K562 (cell line): Measurements from ENCODE around the gene SNUPN. TPM values are rescaled to one million over a fixed set of nuclear protein-coding genes. Genes with fewer than 3 reads are reported as not detected.
"Not testable (repeated sequence)": the region's sequence is repeated elsewhere in the genome, so short reads cannot be mapped to it uniquely, and the experiment has no call there.

Source experiments
- ATAC-seq: fragments of 200-7000 bp; cut with Tn5 transposase; 3 replicates; pipeline ENCODE4 v1.9.1; 2020; ENCODE audit warnings: moderate library complexity
- BruUV-seq: library from RNA; stranded (reverse); fragments of 400-500 nt; replicated peaks from 2 replicates; lab custom pipeline; 2021; lab: Mats Ljungman, UMichigan
- CTCF ChIA-PET: fragments of 300-600 bp; formaldehyde crosslinking; extraction: SDS; loops from one replicate; lab custom pipeline; 2021; ENCODE audit warnings: low intra/inter-chr PET ratio; lab: Yijun Ruan, JAX
- POLR2A ChIA-PET: fragments of 300-600, 350-650 bp; sonication (Branson Sonifier 250); formaldehyde crosslinking; extraction: SDS; loops from one replicate; lab custom pipeline; 2021; ENCODE audit warnings: antibody characterized with exemption, inconsistent platforms; lab: Yijun Ruan, JAX
- DNase-seq, 4 experiments: peaks; one replicate each; pipeline versions ENCODE4 v3.0.0 to v3.0.0-alpha.2; 2011 to 2018; ENCODE audit warnings: low spot score in 3 of 4, mixed read lengths in 3 of 4; ENCODE audit errors: extremely low read depth in 1 of 4
- FAIRE-seq: peaks from 2 replicates; lab custom pipeline; 2011; peaks lifted over from hg19 to GRCh38; lab: Jason Lieb, UNC
- H2AFZ ChIP-seq: 2 replicates; pipeline ENCODE4 v1.6.0; 2011; ENCODE audit warnings: low read depth, low read length, control low read depth, inconsistent platforms
- H3K27ac ChIP-seq: fragments of 200-600 bp; 3 replicates; pipeline ENCODE4 v1.8.0; 2011; ENCODE audit warnings: low read depth, mild to moderate bottlenecking, control low read depth, inconsistent platforms, low read length, moderate library complexity, mixed read lengths; ENCODE audit errors: extremely low read depth
- H3K27me3 ChIP-seq, 2 experiments: fragments of 300-600 bp in 1 of 2; 2 replicates in 1 of 2; 3 replicates in 1 of 2; pipeline versions ENCODE4 v1.6.0 to v1.8.0; 2011; ENCODE audit warnings: inconsistent platforms in 2 of 2, low read length in 2 of 2, mild to moderate bottlenecking in 1 of 2, mixed read lengths in 1 of 2, moderate library complexity in 1 of 2; ENCODE audit not compliant: control insufficient read depth in 2 of 2, insufficient read depth in 2 of 2
- H3K36me3 ChIP-seq: fragments of 300-600 bp; 3 replicates; pipeline ENCODE4 v1.8.0; 2011; ENCODE audit warnings: mild to moderate bottlenecking, low read length, inconsistent platforms; ENCODE audit not compliant: control insufficient read depth, insufficient read depth
- H3K4me1 ChIP-seq, 2 experiments: fragments of 200-600 bp in 1 of 2; replicated peaks in 1 of 2; 2 replicates in 1 of 2; 3 replicates in 1 of 2; pipeline versions ENCODE4 v1.5.1 to v1.8.0; 2011; ENCODE audit warnings: inconsistent platforms in 2 of 2, low read length in 2 of 2, mild to moderate bottlenecking in 1 of 2, mixed read lengths in 1 of 2, moderate library complexity in 1 of 2; ENCODE audit not compliant: control insufficient read depth in 2 of 2, insufficient read depth in 2 of 2
- H3K4me2 ChIP-seq: 2 replicates; pipeline ENCODE4 v1.6.1; 2011; ENCODE audit warnings: low read length, control low read depth, inconsistent platforms, mixed read lengths; ENCODE audit not compliant: insufficient read depth
- H3K4me3 ChIP-seq: fragments of 200-600 bp; sonication (generic), shearing (Covaris generic); 2 replicates; pipeline ENCODE4 v1.5.1; 2016; ENCODE audit warnings: control low read depth, inconsistent platforms
- H3K79me2 ChIP-seq: fragments of 200-600 bp; 3 replicates; pipeline ENCODE4 v1.8.0; 2011; ENCODE audit warnings: low read length, inconsistent platforms; ENCODE audit not compliant: control insufficient read depth, insufficient read depth
- H3K9ac ChIP-seq, 2 experiments: 2 replicates each; pipeline versions ENCODE4 v1.6.0 to v1.6.1; 2011; ENCODE audit warnings: low read depth in 2 of 2, low read length in 2 of 2, control low read depth in 1 of 2, inconsistent platforms in 1 of 2, mild to moderate bottlenecking in 1 of 2, mixed read lengths in 1 of 2; ENCODE audit not compliant: insufficient read depth in 1 of 2
- H3K9me1 ChIP-seq: one replicate; pipeline ENCODE4 v1.6.0; 2011; ENCODE audit warnings: inconsistent platforms, mild to moderate bottlenecking, low read length, moderate library complexity; ENCODE audit not compliant: control insufficient read depth, insufficient read depth
- H3K9me3 ChIP-seq: replicated peaks from 2 replicates; pipeline ENCODE4 v1.5.1; 2011; ENCODE audit warnings: low read depth, low read length, inconsistent platforms; ENCODE audit not compliant: control insufficient read depth, insufficient read depth
- H4K20me1 ChIP-seq: replicated peaks from 2 replicates; pipeline ENCODE4 v1.6.1; 2011; ENCODE audit warnings: low read length, inconsistent platforms, mixed read lengths; ENCODE audit not compliant: control insufficient read depth, insufficient read depth
- HCFC1 ChIP-seq: IDR thresholded peaks from 2 replicates; pipeline ENCODE4 v1.6.1; 2012; ENCODE audit warnings: low read depth, low read length, improper control_type of control experiment
- ZNF121 ChIP-seq: sonication (generic); formaldehyde crosslinking; conservative IDR thresholded peaks from 2 replicates; pipeline ENCODE4 v1.8.0; 2022; ENCODE audit warnings: missing genetic modification reagents
- WGBS: fragments of 100-300 bp; shearing (Covaris generic); methylation state at CpG from one replicate; pipeline ENCODE4 v1.1.6; 2016; ENCODE audit warnings: low coverage, mixed read lengths; ENCODE audit not compliant: insufficient coverage; ENCODE audit errors: missing lambda C conversion rate; 5-methylcytosine and 5-hydroxymethylcytosine counted together
- in situ Hi-C: fragments of 300-500 bp; cut with MboI; formaldehyde crosslinking; loops from 4 replicates; pipeline ENCODE4 v1.15.0; 2018; ENCODE audit warnings: inconsistent platforms, mixed read lengths
- intact Hi-C: fragments of 100-400 bp; cut with micrococcal nuclease; formaldehyde crosslinking; loops from 2 replicates; pipeline ENCODE4 v1.14.2; 2022
- polyA plus RNA-seq, 8 experiments: library from polyadenylated mRNA; depleted of rRNA in 4 of 8; stranded (reverse) in 5 of 8; unstranded in 3 of 8; fragments of >200 nt; fragmentation: Nextera tagmentation in 2 of 8; fragmentation: Illumina TruSeq in 1 of 8; extraction: Ambion mirVana in 2 of 8; extraction: Trizol in 1 of 8; gene quantifications; 2 replicates each; pipeline versions ENCODE4 v1.2.1 to v1.2.3, GENCODE V29; 2011 to 2014; ENCODE audit warnings: inconsistent platforms in 1 of 8, missing spikeins in 1 of 8
- total RNA-seq, 7 experiments: library from RNA; depleted of rRNA in 6 of 7; stranded (reverse); fragments of >200 nt in 6 of 7; fragmentation: Illumina TruSeq in 2 of 7; extraction: Trizol in 2 of 7; gene quantifications; 2 replicates each; pipeline versions ENCODE4 v1.2.1 to v1.2.3, GENCODE V29; 2011 to 2021; ENCODE audit warnings: low replicate concordance in 1 of 7

The SNUPN gene
- total and polyA plus RNA-seq, 9 of the 15 experiments (the other 6 are each of a cell fraction or from before 2014, with no cell fraction given) = 32.2 to 78.3 (median 40.0) TPM

DNA sequence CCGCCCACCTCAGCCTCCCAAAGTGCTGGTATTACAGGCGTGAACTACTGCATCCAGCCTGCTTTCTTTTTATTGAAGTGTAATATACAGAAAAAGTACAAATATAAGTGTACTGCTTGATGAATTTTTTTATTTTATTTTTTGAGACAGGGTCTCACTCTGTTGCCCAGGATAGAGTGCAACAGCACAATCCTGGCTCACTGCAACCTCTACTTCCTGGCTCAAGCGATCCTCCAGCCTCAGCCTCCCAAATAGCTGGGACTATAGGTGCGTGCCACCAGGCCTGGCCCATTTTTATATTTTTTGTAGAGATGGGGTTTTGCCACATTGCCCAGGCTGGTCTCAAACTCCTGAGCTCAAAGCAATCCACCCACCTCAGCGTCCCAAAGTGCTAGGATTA is 42.6 kb downstream of the SNUPN start:
- H3K4me2 ChIP-seq, H2AFZ ChIP-seq, H3K27me3 ChIP-seq, ATAC-seq, POLR2A ChIA-PET, FAIRE-seq, H3K27ac ChIP-seq, H3K4me3 ChIP-seq, intact Hi-C loops, H3K9me1 ChIP-seq, H3K9me3 ChIP-seq, H3K9ac ChIP-seq, H3K36me3 ChIP-seq: not testable (repeated sequence)
- 72% methylated on average over 5 of the region's 5 CpGs for WGBS
- Histone ChIP-seq H3K4me1 (peaks cover 5 to 23% of the 10 kb centered on the region in 2 experiments; a peak in 4 of 5 replicates), H3K79me2 (peaks cover 11% of the 10 kb centered on the region)
- TF ChIP-seq ZNF121 (CRISPR knock-in tag) = peak; percentile 39; the same call in 1 of the 2 replicates
- TF ChIP-seq, all 486 proteins: peak for 1; not testable (repeated sequence) for 485
- in situ Hi-C loops, DNase-seq, H4K20me1 ChIP-seq, BruUV-seq, CTCF ChIA-PET: not testable (repeated sequence)

DNA sequence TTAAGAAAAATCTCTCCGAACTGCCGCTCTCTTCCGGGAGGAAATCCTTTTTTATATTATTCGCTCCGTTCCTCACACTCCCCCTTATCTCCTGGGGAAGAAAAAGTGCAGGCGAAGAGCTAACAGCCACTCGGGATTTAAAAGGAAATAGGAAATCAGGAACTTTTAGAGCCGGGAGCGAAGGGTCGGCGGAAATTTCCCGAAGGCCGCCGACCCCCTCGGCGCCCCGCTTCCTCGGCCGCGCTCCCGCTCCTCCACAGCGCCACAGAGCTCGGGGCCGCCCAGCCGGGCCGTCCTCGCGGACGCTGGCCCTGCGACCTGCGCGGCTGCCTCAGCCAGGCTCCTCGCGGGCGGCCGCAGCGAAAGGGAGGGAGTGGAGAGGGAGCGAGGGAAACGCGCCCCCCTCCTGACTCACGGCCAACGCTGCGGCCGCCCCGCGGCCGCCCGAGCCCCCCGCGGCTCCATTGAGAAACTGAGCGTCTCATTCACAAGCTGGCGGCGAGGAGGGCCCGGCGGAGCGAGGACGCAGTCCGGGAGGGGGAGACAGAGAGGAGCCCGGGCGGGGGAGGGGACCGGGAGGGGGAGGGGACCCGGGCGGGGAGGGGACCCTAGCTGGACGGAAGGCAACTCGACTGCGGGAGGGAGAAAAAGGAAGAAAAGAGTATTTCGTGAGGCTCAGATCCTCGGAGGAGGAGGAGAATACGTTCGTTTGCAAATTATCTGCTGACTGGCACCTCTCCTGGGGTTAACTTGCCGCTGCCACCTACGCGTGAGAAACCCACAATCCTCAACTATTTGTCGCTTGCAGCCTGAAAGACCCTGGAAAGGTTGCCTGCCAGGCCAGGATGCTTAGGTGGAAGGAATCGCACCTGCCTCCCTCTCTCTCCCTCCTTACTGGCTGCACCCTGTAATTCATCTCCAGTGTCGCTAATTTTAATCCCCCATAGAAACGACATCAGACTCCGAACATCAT is 46.3 kb downstream of the SNUPN start, which contains the start of gene PTPN9:
TSS of gene PTPN9 (minus strand) at position 368 of the 973 bp plus-strand sequence. CDS start 539 bp downstream, outside the sequence.
- intact Hi-C loops (loop anchor here (5.0 kb wide), 2 partner anchors 48 to 127 kb away; partner anchors contain the start of genes SIN3A and SNUPN), in situ Hi-C loops (no loop called here)
- Histone ChIP-seq H3K9ac (peak within 1 kb of the TSS; percentile 93 to 99), H3K9me3 (no peaks in the 10 kb centered on the region), H3K4me3 (peak within 1 kb of the TSS; percentile 96), H3K4me1 (peaks cover 10 to 23% of the 10 kb centered on the region in 2 experiments; a peak in 4 of 5 replicates), H4K20me1 (no peaks in the 10 kb centered on the region), H3K27ac (peak within 1 kb of the TSS; percentile 95), H2AFZ (peak within 1 kb of the TSS; percentile 92), H3K36me3 (0 out of 3 replicates have a peak, but pooled peaks cover 5% of the 10 kb centered on the region), H3K79me2 (peaks cover 38% of the 10 kb centered on the region), H3K27me3 (no peaks in the 10 kb centered on the region), H3K4me2 (peak within 1 kb of the TSS; percentile 86), H3K9me1 (no peaks in the 10 kb centered on the region)
- 4% methylated on average over 59 of the region's 78 CpGs for WGBS
- ATAC-seq = peak; percentile 90
- ChIA-PET CTCF (interaction anchor here (0.6 kb wide), 1 partner anchor 343 kb away, joined by 3 read pairs; no protein-coding TSS in a partner anchor), POLR2A (interaction anchor here (0.5 to 1.9 kb wide), 14 partner anchors 11 to 232 kb away, joined by 3 to 6 read pairs (median 3); partner anchors contain the start of genes IMP3, MAN2C1, NEIL1 and SIN3A)
- DNase-seq = peak; percentile 86 to 95 (median 90)
- no TSS peak for BruUV-seq
- no peak for FAIRE-seq
- 0 out of 2 replicates have a peak, but pooled peaks have one; percentile 10 for TF ChIP-seq HCFC1
